Stimulated activated CD4-positive, alpha-beta T cell treated with anti-CD3 and anti-CD28 coated beads, Interleukin-2, amount 100 ng/mL, for 4 hours (primary cell): ENCODE measurements around the gene KLHL29.

ENCODE experiments used
- DNase-seq: peaks from one replicate; pipeline ENCODE4 v3.0.0-alpha.2; 2020; ENCODE audit warnings: low read depth

Gene KLHL29

DNA sequence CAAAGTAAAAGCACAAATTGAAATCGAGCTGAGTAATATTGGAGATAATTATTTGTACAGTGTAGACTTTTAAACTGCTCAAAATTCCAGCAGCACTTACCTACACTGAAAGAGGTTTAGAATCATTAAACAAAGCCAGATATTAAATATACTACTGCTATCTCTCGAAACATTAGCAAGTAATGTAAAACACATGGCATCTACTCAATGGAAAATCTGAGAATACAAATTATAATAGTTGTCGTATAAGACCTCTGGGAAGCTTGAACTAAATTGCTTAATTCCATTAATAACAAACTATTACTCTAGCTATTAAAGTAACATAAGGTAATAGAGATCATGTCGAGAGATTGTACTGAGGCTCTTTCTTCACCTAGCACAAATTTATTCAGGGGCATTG is 108.9 kb downstream of the KLHL29 start:
- DNase-seq = no peak

DNA sequence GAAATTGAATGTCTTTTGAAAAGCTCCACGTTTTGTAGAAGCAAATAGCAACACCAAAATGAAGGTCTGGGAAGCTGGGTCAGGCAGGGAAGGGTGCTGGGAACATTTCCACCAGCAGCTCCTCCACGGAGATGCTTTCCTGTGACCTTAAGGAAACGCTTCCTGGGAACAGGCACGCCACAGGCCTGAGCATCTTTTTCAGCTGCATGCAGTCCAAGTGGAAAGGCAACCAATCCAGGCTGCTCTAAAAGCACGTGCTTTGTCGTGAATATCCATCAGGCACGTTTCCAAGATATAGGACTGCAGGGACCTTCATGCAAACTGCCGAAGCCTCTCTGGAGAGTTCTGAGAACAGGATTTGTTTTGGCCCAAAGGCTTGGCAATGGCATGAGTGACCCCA is 109.3 kb downstream of the KLHL29 start:
- no peak for DNase-seq

DNA sequence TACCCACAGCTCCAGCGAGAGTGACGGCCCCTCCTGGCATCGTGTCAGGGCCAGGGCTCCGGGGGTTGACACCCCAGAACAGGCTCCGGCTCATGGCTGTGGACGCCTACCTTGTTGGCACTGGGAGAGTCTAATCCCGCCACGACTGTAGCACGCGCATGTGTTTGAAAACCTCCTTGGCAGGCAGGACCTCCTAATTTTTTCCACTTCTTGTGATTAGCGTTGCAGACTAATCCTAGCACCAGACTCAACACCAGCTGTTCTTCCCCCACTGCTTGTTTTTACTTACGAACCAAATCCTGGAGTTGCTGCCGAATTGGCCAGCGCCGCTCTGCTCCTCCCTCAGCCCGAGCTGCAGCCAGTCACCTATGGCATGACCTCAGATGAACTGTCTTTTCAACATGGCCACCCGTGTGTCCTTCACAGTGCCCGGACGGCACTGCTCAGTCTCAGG is 110.7 kb downstream of the KLHL29 start:
- no peak for DNase-seq

DNA sequence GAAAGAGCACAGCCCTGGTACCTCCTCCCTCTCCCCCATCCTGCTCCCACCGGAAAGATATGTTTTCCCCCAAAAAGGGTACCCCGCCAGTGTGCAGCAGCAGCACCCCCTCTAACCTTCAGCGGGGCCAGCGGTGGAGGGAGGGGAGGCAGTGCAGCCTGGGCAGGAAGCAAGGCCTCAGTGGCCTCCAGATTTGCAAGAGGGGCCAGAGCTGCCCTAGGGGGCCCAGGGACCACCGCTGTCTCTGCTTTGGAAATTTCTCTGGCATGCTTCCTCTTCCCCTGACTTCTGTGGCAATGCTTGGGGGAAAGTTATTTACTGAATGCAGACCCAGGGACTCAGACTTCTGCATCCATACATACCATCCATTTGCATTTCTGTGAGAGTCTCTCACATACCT is 111.5 kb downstream of the KLHL29 start:
- no peak for DNase-seq

DNA sequence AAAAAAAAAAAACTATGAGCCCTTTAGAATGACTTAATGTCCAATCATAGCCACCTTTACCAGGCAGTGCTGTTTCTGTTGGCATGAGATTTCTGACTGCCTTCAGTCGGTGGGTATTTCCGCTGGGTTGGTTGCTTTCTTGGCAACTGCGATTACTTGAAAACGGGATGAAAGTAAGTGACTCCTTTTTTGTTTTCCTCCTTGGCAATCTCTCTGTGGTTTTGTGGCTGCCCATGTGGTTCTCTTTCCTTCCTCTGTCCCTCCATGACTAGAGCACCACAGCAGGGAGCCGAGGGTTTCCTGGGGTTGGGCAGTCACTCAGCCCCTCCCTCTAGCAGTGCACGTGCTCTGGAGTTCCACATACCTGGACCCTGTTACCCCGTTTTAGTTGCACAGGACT is 112.1 kb downstream of the KLHL29 start:
- DNase-seq = no peak

DNA sequence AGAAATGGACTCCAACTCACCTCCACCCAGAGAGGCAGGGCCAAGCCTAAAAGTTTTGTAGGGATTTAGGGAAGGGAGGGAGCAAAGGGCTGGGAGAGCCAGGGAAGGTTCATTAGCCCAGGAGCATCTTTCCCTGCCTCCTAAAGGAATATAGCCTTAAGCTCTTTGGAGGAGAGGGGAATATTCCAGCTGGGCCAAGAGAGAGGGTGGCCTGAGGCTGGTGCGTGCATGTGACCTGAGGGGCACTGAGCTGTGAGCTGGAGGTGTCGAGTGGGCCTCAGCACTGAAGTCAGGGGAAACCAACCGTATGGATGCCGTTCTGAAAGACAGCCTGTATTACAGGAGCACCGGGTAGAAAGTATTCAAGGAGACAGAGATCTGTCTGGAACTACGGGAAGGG is 112.6 kb downstream of the KLHL29 start:
- DNase-seq = no peak

DNA sequence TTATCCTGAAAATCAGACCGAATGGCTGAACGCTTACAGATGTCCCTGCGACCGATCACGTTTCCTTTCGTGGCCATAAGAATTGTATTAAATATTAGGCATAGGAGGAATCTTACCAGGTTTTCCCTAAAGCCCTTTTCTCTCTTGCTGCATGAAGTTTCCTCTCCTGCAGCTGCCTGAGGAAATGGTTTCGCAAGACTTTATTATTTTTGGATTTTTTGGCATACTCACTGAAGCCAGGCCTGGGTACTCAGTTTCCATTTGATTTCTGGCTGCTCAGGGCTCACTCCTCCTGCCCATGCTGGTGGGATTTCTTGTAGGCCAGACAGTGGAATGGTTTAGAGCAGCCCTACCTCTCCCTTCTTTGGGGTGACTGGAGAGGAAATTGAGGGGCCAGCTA is 114.0 kb downstream of the KLHL29 start:
- DNase-seq = no peak

DNA sequence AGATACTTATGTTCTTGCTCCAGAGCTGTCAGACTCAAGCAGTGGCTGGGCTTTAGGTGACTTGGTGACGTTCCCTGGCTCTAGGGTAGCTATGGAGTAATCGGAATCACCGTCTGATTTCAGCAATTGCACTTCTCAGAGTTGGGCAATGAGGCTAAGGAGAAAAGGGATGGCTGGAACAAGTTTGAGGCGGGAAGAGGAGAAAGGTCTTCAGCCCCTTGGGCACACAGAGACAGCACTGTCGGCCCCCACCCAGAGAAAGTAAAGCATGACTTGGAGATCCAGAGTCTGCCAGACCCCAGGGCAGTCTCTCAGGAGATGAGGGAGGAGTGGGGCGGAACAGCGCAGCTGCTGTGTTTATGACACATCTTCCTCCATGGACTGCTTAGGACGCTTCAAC is 114.5 kb downstream of the KLHL29 start:
- no peak for DNase-seq

DNA sequence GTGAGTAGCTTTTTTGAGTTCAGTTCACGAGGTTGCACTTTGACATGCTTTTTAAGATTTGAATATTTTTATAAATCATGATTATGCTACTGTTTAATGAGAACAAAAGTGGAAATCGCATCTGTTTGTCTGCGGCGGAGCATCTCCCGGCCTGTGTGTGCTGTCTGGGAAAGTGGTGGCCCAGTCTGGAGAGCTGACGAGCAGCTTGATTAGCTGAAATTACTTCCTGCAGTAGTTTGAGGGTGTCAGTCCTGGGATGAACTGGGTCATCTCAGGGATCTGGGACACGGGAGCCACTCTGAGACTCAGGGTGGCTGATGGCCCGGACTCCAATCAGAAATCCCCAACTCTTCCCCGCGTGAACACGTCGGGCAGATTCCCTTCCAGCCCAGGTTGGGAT is 115.9 kb downstream of the KLHL29 start:
- DNase-seq = no peak

DNA sequence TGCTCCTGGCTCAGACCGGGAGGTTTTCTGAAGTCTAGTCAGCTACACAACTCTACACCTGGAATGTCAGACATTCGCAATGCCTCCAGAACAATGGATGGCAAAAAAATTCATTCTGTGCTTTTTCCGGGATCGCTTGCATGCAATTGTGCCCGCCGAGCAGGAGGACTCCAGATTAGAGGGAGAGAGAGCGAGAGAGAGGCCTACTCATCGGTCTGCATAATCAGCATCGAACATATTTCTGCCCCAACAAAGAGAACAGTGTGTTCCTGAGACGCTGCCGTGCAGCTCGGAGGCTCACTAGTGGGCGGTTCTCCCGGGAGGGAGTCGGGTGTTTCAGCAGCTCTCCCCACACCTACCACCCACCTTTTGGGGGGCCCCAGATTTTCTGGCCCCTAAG is 117.1 kb downstream of the KLHL29 start:
- DNase-seq = no peak

DNA sequence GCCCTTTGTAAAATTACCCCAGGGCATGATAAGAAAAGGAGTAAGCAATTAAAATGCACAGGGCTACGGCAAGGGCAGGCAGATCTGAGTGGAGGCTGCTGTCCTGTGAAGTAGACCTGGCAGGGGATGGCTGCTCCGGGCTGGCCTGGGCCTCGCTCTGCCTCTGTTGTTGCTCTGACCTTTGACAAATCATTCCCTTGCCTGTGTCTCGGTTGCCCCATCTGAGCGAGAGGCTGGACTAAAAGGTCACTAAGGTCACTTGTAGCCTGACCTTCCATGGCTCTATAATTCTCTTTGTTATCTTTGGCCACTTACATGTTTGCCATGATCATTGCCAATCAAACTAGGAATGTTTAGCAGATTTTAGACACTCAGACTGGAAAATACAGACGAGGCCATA is 118.1 kb downstream of the KLHL29 start:
- DNase-seq = no peak

- DNase-seq = no peak
These were observed 118.7 kb downstream of the KLHL29 start for GRCh38 chr2:23503682-23504081.

DNA sequence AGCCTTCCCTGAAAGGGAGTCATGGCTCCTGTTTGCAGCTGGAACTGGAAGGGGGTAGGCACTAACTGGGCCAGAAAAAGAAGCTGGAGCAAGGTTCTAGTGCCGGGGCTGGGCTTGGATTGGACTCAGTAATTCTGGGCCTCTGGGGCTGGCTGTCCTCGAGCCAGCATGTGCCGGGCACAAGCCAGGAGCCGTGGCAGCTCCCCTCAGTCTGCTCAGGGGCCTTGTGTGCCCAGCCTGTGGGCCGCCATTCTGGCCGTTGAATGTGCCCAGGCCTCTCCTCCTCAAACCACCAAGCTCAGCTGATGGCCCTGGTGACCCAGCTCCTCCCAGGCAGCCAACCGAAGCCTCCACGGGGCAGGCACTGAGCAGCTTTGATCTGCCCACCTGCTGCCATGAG is 119.6 kb downstream of the KLHL29 start:
- no peak for DNase-seq

GRCh38 chr2:23505218-23505983 is 120.4 kb downstream of the KLHL29 start:
- no peak for DNase-seq

DNA sequence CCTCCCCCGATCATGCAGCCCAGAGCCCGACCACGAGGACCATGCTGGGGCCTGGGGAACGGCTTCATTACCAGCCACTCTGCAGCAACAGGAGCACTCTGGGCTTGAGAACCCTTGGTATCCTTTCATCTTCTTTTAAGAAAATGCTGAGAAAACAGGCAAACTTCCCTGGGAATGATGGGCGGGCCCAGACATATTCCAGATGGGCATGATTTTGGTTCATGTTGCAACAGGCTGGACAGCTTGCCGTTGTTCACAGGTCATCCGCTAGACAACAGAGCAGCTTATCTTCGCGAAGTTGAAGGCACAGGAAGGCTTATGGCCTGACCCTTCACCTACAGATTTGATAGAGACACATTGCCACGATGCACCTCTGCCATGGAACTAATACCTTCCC is 121.0 kb downstream of the KLHL29 start:
- DNase-seq = no peak

DNA sequence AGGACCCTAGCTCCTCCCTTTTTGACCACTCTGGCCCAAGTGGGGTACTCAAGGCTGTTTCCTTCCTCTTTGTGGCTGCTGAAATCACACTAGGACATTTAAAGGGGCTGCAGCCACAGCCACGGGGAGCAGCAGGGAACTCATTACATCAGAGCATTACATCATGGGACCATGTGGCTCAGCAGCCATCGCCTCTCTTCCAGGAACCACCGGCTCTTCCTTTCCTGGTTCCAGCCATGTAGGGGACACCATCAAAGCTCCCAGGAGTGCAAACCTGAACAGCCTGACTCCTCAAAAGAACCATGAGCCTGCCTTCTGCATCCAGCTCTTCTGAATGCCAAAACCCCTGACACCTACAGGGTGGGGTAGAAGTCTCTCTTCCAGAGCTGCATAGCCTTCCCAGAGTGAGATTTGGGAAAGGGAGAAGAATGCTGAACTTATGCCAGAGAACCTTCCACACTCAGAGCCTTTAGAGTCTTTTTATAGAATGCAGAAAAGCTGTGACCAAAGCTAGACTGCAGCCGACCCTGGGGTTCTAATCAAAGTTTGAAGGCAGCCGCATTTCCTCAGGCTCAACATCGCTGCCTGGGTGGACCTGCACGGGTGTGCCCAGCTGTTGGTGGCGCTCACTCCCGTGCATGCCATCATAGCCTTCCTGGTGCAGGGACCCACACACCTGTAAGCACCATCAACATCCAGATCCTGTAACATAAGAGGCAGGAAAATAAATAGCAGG is 121.7 kb downstream of the KLHL29 start:
- DNase-seq = no peak

GRCh38 chr2:23507267-23508065 is 122.5 kb downstream of the KLHL29 start:
- no peak for DNase-seq

DNA sequence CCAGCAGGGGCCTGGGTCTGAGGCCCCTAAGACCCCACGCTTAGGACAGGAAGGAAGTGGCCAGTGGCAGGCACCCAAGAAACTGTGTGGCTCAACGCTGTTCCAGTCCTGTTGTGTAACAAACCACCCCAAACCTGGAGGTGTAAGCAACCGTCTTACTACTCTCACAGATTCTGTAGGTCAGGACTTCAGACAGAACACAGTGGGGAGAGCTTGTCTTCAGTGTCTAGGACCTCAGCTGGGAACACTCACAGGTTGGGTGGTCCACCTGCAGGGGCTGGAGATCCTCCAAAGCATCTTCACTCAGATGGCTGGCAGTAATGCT is 123.0 kb downstream of the KLHL29 start:
- no peak for DNase-seq

DNA sequence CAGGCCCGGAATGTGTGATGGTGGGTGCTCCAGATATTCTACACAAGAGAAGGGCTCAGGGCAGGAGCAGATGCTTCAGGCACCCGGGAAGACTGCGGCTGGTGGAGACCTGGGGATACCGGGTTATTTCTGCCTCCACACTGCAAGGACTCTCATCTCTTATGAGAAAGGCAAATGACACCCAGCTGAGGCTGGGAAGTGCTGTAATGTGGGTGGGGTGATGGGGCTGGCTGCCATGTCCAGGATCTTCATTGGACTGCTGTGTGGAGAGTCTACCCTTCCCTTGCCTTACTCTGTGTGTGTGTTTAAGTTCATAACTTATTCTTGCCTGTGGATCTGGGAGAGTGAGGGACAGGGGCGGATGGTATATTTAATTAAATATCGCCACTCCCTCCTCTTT is 124.1 kb downstream of the KLHL29 start:
- DNase-seq = no peak

DNA sequence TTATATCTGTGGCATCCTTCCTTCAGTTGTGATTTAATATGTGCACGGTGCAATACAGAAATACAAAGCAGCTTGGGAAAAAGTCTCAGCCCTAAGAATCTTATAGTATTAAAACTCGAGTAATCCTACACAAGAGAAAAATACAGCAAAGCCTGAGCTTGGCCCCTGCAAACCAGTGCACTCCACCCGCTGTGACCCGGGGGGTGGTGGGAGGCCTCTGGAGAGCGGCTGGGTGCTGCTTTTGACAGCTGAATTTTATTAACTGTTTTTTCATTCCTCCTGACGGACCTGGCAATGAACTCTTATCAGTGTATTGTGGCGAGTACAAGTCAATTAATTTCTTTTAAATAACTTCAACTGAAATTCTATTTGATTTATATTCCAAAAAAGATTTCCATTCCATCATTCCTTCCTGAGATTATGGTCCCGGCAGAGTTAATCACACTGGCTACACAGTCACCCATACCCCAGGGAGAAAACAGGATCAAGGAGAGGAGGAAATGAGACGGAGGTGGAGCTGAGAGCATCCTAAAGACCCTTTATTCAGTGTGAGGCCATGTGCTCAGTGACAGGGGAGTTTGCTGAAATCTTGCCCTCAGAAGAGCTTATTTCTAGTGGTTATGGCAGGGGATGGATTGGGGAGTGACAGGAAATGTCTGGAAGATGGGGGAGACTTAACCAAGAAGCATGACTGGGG is 124.8 kb downstream of the KLHL29 start:
- no peak for DNase-seq

DNA sequence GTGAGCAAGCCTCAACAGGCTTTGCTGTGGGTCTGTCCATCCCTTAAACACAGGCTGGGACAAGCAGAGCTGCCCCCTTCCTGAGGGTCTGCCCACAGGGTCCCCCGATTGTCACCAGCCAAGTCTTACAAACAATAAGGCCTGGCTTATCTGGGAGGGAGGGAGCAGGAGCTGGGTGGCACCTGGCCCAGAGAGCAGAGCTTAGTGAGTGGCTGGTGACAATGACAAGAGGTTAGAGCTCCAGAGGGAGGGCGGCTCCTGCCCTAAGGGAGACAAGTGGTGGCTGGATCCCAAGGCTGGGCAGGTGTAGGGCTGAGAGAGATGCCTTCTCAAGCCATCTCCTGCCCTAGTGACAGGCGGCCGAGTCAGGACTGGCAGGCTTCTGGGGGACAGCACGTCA is 125.5 kb downstream of the KLHL29 start:
- no peak for DNase-seq

DNA sequence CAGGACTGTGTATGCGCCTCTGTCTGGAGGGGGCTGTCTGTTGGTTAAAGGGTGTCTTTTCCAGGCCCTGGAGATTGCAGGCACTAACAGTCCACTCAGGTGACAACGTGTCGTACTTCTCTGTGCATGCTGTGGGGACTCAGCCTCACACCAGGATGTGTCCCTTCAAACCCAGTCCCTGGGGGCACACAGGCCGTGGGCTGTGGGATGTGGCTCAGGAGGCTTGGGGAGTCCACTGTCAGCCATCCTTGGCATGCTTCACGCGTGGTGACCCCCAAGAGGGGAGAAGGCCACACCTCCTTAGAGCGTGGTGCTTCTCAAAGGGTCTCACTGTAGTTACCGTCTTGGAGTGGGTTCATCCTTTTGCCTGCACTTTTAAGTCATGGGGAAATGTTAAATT is 127.8 kb downstream of the KLHL29 start:
- DNase-seq = no peak
